ACC112 (cell line): Measurements from ENCODE around the gene CD63.

Experiments
- H2AFZ ChIP-seq: fragments of 200-600 bp; sonication (generic); one replicate; pipeline ENCODE4 v1.6.0; 2017; ENCODE audit warnings: antibody characterized with exemption, low read length; ENCODE audit not compliant: unreplicated experiment
- H3K27ac ChIP-seq: fragments of 200-600 bp; sonication (generic); 2 replicates; pipeline ENCODE4 v1.5.1; 2014; ENCODE audit warnings: low read depth, mild to moderate bottlenecking, antibody characterized with exemption, low read length, moderate library complexity
- H3K27me3 ChIP-seq: fragments of 200-600 bp; sonication (generic); 2 replicates; pipeline ENCODE4 v1.6.1; 2014; ENCODE audit warnings: mild to moderate bottlenecking, antibody characterized with exemption, low read length, moderate library complexity, mixed read lengths; ENCODE audit not compliant: insufficient read depth
- H3K36me3 ChIP-seq: fragments of 200-600 bp; sonication (generic); 2 replicates; pipeline ENCODE4 v1.6.1; 2016; ENCODE audit warnings: mild to moderate bottlenecking, antibody characterized with exemption, low read length, moderate library complexity, mixed read lengths; ENCODE audit not compliant: insufficient read depth
- H3K4me1 ChIP-seq: fragments of 200-600 bp; sonication (generic); one replicate; pipeline ENCODE4 v1.6.1; 2016; ENCODE audit warnings: low read length, mixed read lengths; ENCODE audit not compliant: insufficient read depth, unreplicated experiment, control insufficient read depth
- H3K4me3 ChIP-seq: fragments of 200-600 bp; sonication (generic); 2 replicates; pipeline ENCODE4 v1.5.1; 2014; ENCODE audit warnings: mild to moderate bottlenecking, low read depth, low read length
- H3K79me2 ChIP-seq: fragments of 200-600 bp; sonication (generic); one replicate; pipeline ENCODE4 v1.6.0; 2016; ENCODE audit warnings: low read length; ENCODE audit not compliant: control insufficient read depth, unreplicated experiment, insufficient read depth

CD63 gene

DNA sequence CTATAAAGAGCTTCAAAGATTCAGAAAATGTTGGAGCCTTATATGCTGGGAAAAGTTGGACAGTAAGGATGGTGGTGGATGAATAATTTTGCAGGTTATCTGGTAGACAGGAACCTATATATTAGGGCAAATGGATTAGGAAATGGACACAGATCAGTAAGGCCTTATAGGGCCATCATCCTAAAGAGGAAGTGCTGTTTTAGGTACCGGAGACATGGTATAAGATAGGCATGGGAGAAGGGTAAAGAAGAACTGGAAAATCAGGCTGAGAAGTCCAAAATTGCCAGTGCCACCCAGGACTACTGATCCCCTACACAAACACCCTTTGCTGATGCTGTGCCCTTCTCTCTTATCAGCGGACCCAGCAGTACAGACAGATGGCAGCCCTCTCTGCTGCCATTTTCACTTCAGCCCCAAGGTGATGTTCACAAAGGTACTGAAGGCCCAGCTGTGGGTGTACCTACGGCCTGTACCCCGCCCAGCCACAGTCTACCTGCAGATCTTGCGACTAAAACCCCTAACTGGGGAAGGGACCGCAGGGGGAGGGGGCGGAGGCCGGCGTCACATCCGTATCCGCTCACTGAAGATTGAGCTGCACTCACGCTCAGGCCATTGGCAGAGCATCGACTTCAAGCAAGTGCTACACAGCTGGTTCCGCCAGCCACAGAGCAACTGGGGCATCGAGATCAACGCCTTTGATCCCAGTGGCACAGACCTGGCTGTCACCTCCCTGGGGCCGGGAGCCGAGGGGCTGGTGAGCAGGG is 19.6 kb upstream of the CD63 start:
- H3K36me3 ChIP-seq = 0 out of 2 replicates have a peak, but pooled peaks cover 3% of the 10 kb centered on the region

DNA sequence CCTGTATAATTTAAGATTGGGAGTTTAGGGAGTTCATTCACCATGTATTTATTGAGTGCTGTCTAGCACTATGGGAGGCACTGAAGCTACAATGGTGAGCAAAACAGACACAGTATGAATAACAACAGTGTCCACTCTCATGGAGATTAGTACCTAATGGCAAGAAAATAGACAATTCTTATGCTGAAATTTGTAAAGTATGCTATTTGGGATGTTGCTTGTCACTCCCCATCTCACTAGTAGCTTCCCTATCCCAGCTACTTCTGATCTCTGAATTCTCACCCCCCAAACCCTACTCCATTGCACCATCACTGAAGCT is 18.1 kb upstream of the CD63 start:
- H3K36me3 ChIP-seq = no peaks in the 10 kb centered on the region
- peaks cover 6% of the 10 kb centered on the region for H3K79me2 ChIP-seq
- H3K27ac ChIP-seq = no peak overlapping the region
- H3K4me3 ChIP-seq = no peak overlapping the region
- peaks cover 27% of the 10 kb centered on the region for H3K4me1 ChIP-seq
- H3K27me3 ChIP-seq = no peaks in the 10 kb centered on the region
- H2AFZ ChIP-seq = no peak overlapping the region

More for the DNA sequence above, 19.6 kb upstream of the CD63 start:
- Histone ChIP-seq H3K4me3 (no peak overlapping the region), H3K27me3 (no peaks in the 10 kb centered on the region), H3K79me2 (peaks cover 6% of the 10 kb centered on the region), H3K27ac (no peak overlapping the region), H3K4me1 (peaks cover 23% of the 10 kb centered on the region), H2AFZ (no peak overlapping the region)

DNA sequence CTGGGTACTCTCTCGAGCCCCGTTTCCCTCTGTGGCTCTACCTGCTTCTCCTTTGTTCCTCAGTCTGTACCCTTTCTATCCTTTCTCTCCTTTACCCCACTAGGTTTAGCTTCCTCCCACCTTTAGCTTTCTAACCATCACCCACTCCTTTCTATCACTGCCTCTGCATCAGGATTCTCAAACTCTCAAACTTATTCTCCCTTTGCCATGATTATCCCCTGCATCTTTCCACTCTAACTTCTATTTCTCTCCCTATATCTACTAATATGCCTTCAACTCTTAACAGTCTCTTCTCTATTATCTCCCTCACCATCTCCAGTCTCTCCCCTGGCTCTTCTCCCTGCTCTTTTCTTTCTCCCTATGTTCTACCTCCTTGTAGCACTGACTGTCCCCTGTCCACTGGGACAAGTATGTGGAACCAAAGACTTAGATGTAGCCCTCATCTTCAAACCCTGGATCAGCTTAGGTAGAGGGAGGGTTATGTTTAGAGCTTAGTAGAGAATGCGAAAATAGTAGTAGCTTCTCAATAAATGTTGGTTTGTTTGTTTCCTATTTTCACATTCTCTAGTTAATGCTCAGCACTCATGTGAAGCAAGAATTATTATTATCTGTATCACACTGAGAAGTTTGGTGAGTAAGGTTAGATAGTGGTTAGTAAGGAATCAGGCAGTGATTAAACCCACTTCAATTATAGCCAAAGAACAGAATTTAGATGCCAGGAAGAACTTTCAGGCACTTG is 17.5 kb upstream of the CD63 start:
- H3K4me1 ChIP-seq = peaks cover 27% of the 10 kb centered on the region
- no peaks in the 10 kb centered on the region for H3K27me3 ChIP-seq
- no peak overlapping the region for H3K4me3 ChIP-seq
- peak overlapping the region; percentile 9; the same call in 1 of the 2 replicates for H3K27ac ChIP-seq
- peaks cover 6% of the 10 kb centered on the region for H3K79me2 ChIP-seq
- no peak overlapping the region for H2AFZ ChIP-seq
- H3K36me3 ChIP-seq = no peaks in the 10 kb centered on the region

DNA sequence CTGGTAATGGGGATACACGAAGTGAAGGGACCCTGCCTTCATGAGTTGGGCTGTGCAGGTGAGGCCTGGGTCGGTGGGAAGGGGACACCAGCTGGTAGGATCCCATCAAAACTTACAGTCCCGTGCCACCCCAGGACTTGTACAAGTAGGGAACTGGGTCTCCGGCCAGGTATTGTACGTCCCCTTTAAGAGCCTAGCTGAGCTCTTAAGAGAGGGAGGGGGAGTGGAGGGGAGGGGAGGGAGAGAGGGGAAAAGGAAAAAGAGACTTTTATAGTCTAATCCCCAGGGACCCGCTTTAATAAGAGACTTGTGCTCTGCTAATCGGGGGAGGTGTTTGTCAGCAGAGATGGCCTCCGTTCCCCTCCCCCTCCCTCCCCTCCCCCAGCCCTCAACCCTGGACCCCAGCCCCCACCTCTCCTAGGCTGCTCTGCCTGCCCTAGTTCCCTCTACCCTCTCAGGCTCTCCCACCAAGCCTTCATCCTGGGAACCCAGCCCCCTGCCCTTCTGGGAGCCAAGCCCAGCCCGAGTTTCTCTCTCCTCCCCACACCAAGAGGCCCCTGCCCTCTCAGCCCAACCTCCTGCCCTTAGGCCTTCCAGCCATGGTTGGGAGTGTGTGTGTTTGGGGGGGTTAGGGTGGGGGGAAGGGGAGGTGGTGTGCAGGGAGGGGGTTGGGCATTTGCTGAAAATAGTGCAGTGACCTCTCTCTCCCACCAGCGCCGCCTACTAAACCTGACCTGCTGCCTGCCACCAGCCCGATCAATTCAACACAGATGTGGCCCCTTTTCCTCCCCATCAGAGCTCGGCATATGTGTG is 16.8 kb upstream of the CD63 start:
- H3K36me3 ChIP-seq = no peaks in the 10 kb centered on the region
- H2AFZ ChIP-seq = no peak overlapping the region
- H3K79me2 ChIP-seq = peaks cover 6% of the 10 kb centered on the region
- no peak overlapping the region for H3K27ac ChIP-seq
- peak overlapping the region; percentile 82 for H3K4me3 ChIP-seq
- no peaks in the 10 kb centered on the region for H3K27me3 ChIP-seq
- peaks cover 27% of the 10 kb centered on the region for H3K4me1 ChIP-seq

DNA sequence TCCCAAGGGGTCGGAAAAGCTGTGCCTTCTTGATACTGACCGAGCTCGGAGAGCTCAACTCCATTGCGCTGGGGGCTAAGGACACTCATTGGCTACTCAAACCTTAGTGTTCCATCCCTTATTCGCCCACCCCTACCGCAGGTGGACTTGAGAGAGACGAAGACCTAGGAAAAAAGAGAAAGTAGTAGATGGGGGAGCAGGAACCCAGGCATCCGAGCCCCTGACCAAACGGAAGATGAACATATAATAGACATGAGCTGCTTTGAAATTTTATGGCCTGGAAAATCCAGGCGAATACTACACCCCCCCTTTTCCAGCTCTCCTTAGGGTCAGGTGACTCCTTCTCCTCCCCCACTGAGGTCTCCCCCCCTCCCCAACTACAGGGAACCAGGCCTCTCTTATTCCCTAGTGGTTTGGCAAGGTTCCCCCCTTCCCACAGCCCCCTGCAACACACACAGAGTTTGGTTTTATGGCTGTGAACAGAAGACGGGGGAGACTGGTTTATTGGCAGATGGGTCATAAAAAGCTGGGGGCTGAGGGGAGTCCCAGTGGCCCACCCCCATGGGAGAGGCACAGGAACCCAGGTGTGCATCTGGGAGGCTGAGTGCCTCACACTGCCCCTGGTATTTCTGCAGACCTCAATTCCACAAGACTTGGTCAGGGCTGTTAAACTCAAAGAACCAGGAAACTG is 15.7 kb upstream of the CD63 start:
- H3K36me3 ChIP-seq = no peaks in the 10 kb centered on the region
- H2AFZ ChIP-seq = no peak overlapping the region
- no peaks in the 10 kb centered on the region for H3K27me3 ChIP-seq
- peak overlapping the region; percentile 82 for H3K4me3 ChIP-seq
- peaks cover 27% of the 10 kb centered on the region for H3K4me1 ChIP-seq
- H3K79me2 ChIP-seq = peaks cover 6% of the 10 kb centered on the region
- no peak overlapping the region for H3K27ac ChIP-seq

DNA sequence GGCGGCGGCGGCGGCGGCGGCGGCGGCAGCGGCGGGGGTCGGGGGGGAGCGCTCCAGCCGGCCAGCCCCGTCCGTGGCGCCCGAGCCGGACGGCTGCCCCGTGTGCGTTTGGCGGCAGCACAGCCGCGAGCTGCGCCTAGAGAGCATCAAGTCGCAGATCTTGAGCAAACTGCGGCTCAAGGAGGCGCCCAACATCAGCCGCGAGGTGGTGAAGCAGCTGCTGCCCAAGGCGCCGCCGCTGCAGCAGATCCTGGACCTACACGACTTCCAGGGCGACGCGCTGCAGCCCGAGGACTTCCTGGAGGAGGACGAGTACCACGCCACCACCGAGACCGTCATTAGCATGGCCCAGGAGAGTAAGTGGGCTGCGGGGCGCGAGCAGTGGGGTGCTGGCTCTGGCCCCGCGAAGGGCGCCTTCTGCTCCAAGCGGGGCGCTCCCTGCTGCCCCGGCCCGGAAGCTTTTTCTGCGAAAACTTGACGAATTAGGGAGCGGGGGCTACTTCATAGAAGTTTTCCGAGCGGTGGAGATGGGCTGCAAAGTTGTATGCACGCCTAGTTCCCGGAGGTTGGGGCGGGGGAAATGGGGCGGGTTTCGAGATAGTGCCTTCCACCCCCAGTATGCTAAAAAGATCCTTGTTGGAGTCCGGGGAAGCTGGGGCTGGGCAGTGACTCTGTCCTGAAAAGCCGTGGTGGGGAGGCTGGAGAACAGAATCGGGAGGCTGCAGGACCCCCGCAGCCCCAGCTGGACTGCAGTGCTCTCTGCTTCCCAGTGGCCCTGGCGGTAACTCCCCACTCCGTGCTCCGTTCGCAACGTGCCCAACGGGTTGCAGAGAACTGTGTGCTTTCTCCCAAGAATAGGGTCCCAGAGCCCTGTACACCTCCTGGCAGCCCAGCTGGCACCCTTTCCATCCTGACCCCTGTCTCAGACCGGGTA is 14.9 kb upstream of the CD63 start:
- Histone ChIP-seq H3K27ac (no peak overlapping the region), H3K4me3 (peak overlapping the region; percentile 82), H2AFZ (peak overlapping the region; percentile 8), H3K4me1 (peaks cover 27% of the 10 kb centered on the region), H3K27me3 (no peaks in the 10 kb centered on the region), H3K79me2 (peaks cover 6% of the 10 kb centered on the region), H3K36me3 (no peaks in the 10 kb centered on the region)

DNA sequence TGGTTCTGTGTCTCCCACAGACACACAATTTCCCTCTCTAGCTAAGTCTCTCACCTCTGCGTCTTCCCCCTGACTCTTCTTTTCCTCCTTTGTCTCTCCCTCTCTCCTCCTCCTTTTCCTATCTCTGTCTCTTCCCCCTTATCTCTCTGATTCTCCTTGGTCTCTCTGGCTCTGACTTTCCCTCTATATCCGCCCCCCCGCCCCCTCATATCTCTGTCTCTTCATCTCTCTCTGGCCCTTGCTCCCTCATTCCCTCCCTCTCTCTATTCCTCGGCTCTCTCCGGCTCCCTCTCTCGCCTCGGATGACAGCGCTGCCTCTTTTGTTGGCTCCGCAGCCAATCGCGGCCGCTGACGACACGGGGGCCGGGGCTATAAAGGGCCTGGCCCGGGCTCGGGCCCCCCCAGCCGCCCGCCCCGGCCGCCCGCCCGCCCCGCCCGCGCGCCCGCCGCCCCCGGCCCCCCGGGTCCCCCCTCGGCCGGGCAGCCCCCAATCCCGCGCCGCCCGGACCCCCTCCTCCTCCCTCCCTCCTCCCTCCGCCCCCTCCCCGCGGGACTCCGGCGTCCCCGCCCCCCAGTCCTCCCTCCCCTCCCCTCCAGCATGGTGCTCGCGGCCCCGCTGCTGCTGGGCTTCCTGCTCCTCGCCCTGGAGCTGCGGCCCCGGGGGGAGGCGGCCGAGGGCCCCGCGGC is 14.1 kb upstream of the CD63 start, which contains the start of gene GDF11:
Gene GDF11 (plus strand): TSS at position 404 of the 687 bp plus-strand sequence. CDS start 195 bp downstream, at position 599.
- Histone ChIP-seq H3K4me3 (peak within 1 kb of the TSS; percentile 82), H3K4me1 (peaks cover 30% of the 10 kb centered on the region), H3K79me2 (peaks cover 6% of the 10 kb centered on the region), H2AFZ (peak within 1 kb of the TSS; percentile 8), H3K36me3 (no peaks in the 10 kb centered on the region), H3K27ac (no peak within 1 kb of the TSS), H3K27me3 (no peaks in the 10 kb centered on the region)

DNA sequence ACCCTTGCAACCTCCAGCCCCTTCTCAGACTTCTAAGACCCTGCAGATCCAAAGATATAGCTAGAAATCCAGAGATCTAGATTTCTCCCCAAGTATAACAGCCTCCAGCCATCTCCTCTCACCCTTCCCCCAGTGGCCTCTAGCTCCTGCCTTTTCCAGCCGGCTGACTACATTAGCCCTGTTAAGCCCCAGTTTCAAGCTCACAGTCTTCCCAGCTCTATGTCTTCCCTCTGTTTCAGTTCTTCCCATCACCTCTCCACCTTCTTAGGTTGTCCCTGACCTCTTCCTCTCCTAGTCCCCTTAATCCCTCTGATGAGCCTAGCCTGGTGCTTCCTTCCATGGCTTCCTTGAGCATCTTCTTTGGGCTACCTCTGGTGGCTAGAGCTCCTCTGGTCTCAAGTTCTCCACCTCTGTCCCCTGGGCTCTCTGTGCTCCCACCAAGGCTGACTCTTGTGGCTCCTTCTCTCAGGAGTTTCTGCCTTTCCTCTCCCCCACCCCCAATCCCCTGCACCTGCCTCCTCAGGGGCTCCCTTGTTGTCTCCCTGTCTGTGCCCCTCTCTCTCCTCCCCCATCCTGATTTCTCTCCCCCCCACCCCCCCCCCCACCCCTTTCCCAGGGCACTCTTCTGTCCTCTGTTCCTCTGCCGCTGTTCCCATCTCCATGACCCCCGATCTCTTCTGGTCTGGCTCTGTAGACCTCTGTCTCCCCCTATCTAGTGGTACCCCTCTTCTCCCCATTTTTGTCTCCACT is 13.3 kb upstream of the CD63 start:
- Histone ChIP-seq H3K4me1 (peaks cover 38% of the 10 kb centered on the region), H2AFZ (no peak overlapping the region), H3K27ac (no peak overlapping the region), H3K36me3 (no peaks in the 10 kb centered on the region), H3K4me3 (peak overlapping the region; percentile 68), H3K27me3 (no peaks in the 10 kb centered on the region), H3K79me2 (peaks cover 6% of the 10 kb centered on the region)

DNA sequence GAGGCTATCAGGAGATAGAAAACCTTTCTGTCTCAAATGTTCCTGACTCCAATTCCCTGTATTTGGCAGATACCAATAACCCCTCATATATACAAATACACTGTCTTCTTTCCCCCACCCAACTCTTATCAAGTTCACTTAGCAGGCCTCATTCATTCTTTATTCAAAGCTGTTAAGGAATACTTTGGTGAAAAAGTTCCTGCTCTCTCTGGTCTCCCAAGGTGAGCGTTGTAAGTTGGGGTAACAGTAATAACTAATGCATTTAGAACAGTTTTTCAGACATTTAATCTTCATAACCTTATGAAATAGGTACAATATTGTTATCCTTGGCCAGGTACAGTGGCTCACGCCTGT is 10.2 kb upstream of the CD63 start:
- Histone ChIP-seq H3K27me3 (no peaks in the 10 kb centered on the region), H3K27ac (no peak overlapping the region), H2AFZ (no peak overlapping the region), H3K36me3 (no peaks in the 10 kb centered on the region), H3K4me1 (peaks cover 18% of the 10 kb centered on the region), H3K79me2 (no peaks in the 10 kb centered on the region), H3K4me3 (peak overlapping the region; percentile 89)
